Large intestine (tissue), 12 donors: ENCODE measurements around the gene PTRH2. TPM values are rescaled to one million over a fixed set of nuclear protein-coding genes. Genes with fewer than 3 reads are reported as not detected.
"Not testable (repeated sequence)": the region's sequence is repeated elsewhere in the genome, so short reads cannot be mapped to it uniquely, and the experiment has no call there.

Source experiments
- DNase-seq, 2 donors: peaks; one replicate each; pipeline versions ENCODE4 v3.0.0 to v3.0.0-alpha.2; 2013
- H3K27ac ChIP-seq: one replicate; pipeline ENCODE4 v1.5.1; 2013; ENCODE audit warnings: low read length
- H3K27me3 ChIP-seq: 2 replicates; pipeline ENCODE4 v1.6.1; 2013; ENCODE audit warnings: low read length; ENCODE audit not compliant: control insufficient read depth, insufficient read depth
- H3K36me3 ChIP-seq: 2 replicates; pipeline ENCODE4 v1.6.1; 2013; ENCODE audit warnings: low read length; ENCODE audit not compliant: control insufficient read depth, insufficient read depth
- H3K4me1 ChIP-seq: one replicate; pipeline ENCODE4 v1.6.1; 2013; ENCODE audit warnings: low read length; ENCODE audit not compliant: control insufficient read depth, insufficient read depth
- H3K4me3 ChIP-seq: one replicate; pipeline ENCODE4 v1.5.1; 2013; ENCODE audit warnings: low read length
- H3K9me3 ChIP-seq: one replicate; pipeline ENCODE4 v1.6.1; 2013; ENCODE audit warnings: mild to moderate bottlenecking, low read depth, low read length, moderate library complexity; ENCODE audit not compliant: control insufficient read depth
- WGBS: methylation state at CpG from one replicate; pipeline ENCODE4 v1.1.5; 2013; ENCODE audit warnings: low lambda C conversion rate; ENCODE audit not compliant: insufficient coverage; 5-methylcytosine and 5-hydroxymethylcytosine counted together
- long read RNA-seq, 11 donors: transcript quantifications; one replicate each; lab custom pipeline, GENCODE V29; 2026
- polyA plus RNA-seq: library from polyadenylated mRNA; unstranded; fragments of 120-200 nt; gene quantifications from one replicate; pipeline ENCODE4 v1.2.1, GENCODE V29; 2013

Gene PTRH2
- polyA plus RNA-seq, result 26.3 TPM
- long read RNA-seq, donor 1, full-length matches to known transcripts, result 19 of 19 reads
- long read RNA-seq, donor 1, partial matches to known transcripts, result 0 of 19 reads
- long read RNA-seq, donor 1, other reads (novel, unspliced or antisense), result 0 of 19 reads
- long read RNA-seq, donor 2, full-length matches to known transcripts, result 35 of 35 reads
- long read RNA-seq, donor 2, partial matches to known transcripts, result 0 of 35 reads
- long read RNA-seq, donor 2, other reads (novel, unspliced or antisense), result 0 of 35 reads
- long read RNA-seq, donor 3, result 0 reads
- long read RNA-seq, donor 4, full-length matches to known transcripts, result 3 of 3 reads
- long read RNA-seq, donor 4, partial matches to known transcripts, result 0 of 3 reads
- long read RNA-seq, donor 4, other reads (novel, unspliced or antisense), result 0 of 3 reads
- long read RNA-seq, donor 5, full-length matches to known transcripts, result 13 of 37 reads
- long read RNA-seq, donor 5, partial matches to known transcripts, result 11 of 37 reads
- long read RNA-seq, donor 5, other reads (novel, unspliced or antisense), result 13 of 37 reads
- long read RNA-seq, donor 6, full-length matches to known transcripts, result 29 of 176 reads
- long read RNA-seq, donor 6, partial matches to known transcripts, result 120 of 176 reads
- long read RNA-seq, donor 6, other reads (novel, unspliced or antisense), result 27 of 176 reads
- long read RNA-seq, donor 7, full-length matches to known transcripts, result 23 of 207 reads
- long read RNA-seq, donor 7, partial matches to known transcripts, result 184 of 207 reads
- long read RNA-seq, donor 7, other reads (novel, unspliced or antisense), result 0 of 207 reads
- long read RNA-seq, donor 8, full-length matches to known transcripts, result 38 of 38 reads
- long read RNA-seq, donor 8, partial matches to known transcripts, result 0 of 38 reads
- long read RNA-seq, donor 8, other reads (novel, unspliced or antisense), result 0 of 38 reads
- long read RNA-seq, donor 9, full-length matches to known transcripts, result 38 of 38 reads
- long read RNA-seq, donor 9, partial matches to known transcripts, result 0 of 38 reads
- long read RNA-seq, donor 9, other reads (novel, unspliced or antisense), result 0 of 38 reads
- long read RNA-seq, donor 10, full-length matches to known transcripts, result 46 of 161 reads
- long read RNA-seq, donor 10, partial matches to known transcripts, result 109 of 161 reads
- long read RNA-seq, donor 10, other reads (novel, unspliced or antisense), result 6 of 161 reads
- long read RNA-seq, donor 11, full-length matches to known transcripts, result 28 of 68 reads
- long read RNA-seq, donor 11, partial matches to known transcripts, result 40 of 68 reads
- long read RNA-seq, donor 11, other reads (novel, unspliced or antisense), result 0 of 68 reads

GRCh38 chr17:59707149-59707970 is at the start of gene PTRH2, which contains the start of gene VMP1:
Gene PTRH2 (minus strand): TSS chr17:59707430. CDS start chr17:59697978, 9,452 bp downstream.
Gene VMP1 (plus strand): TSS chr17:59707654. CDS start chr17:59731447, 23,793 bp downstream.
- H3K4me3 ChIP-seq, result peak within 1 kb of the TSS; percentile 76
- H3K36me3 ChIP-seq, result peaks cover 2% of the 10 kb centered on the region
- WGBS, result no CpG with 5 or more reads among the region's 45 CpGs
- DNase-seq, result peak; percentile 99 to 100
- no peaks in the 10 kb centered on the region for H3K27me3 ChIP-seq
- H3K27ac ChIP-seq, result peak within 1 kb of the TSS; percentile 89
- peaks cover 6% of the 10 kb centered on the region for H3K4me1 ChIP-seq
- no peaks in the 10 kb centered on the region for H3K9me3 ChIP-seq

- H3K4me1 ChIP-seq, result no peaks in the 10 kb centered on the region
These were observed 49.1 kb upstream of the PTRH2 start for GRCh38 chr17:59756236-59756818.

DNA sequence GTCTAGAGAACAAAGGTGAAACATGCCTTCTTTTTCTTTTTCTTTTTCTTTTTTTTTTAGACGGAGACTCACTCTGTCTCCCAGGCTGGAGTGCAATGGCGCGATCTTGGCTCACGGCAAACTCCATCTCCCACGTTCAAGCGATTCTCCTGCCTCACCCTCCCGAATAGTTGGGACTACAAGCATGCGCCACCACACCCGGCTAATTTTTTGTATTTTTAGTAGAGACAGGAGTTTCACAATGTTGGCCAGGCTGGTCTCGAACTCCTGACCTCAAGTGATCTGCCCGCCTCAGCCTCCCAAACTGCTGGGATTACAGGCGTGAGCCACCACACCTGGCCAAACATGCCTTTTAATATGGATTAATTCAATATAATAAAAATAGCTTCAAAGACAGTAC is 47.8 kb upstream of the PTRH2 start:
- not testable (repeated sequence) for H3K27me3 ChIP-seq, H3K4me3 ChIP-seq, DNase-seq, H3K9me3 ChIP-seq, H3K27ac ChIP-seq, H3K4me1 ChIP-seq
- WGBS, result 87% methylated on average over 4 of the region's 12 CpGs
- H3K36me3 ChIP-seq, result peaks cover 24% of the 10 kb centered on the region

More at GRCh38 chr17:59756236-59756818, 49.1 kb upstream of the PTRH2 start:
- Histone ChIP-seq H3K4me3 (no peak overlapping the region), H3K27ac (no peak overlapping the region), H3K9me3 (no peaks in the 10 kb centered on the region), H3K27me3 (no peaks in the 10 kb centered on the region), H3K36me3 (peaks cover 24% of the 10 kb centered on the region)
- WGBS, result 50% methylated on average over 2 of the region's 3 CpGs
- DNase-seq, result no peak

- H3K9me3 ChIP-seq, result no peaks in the 10 kb centered on the region
- H3K36me3 ChIP-seq, result peaks cover 22% of the 10 kb centered on the region
- no peak overlapping the region for H3K27ac ChIP-seq
- no peaks in the 10 kb centered on the region for H3K27me3 ChIP-seq
- DNase-seq, result peak in 1 of 2 donors; percentile 22
- no peak overlapping the region for H3K4me3 ChIP-seq
- no peaks in the 10 kb centered on the region for H3K4me1 ChIP-seq
These were observed 47.3 kb upstream of the PTRH2 start for GRCh38 chr17:59754552-59754951.

DNA sequence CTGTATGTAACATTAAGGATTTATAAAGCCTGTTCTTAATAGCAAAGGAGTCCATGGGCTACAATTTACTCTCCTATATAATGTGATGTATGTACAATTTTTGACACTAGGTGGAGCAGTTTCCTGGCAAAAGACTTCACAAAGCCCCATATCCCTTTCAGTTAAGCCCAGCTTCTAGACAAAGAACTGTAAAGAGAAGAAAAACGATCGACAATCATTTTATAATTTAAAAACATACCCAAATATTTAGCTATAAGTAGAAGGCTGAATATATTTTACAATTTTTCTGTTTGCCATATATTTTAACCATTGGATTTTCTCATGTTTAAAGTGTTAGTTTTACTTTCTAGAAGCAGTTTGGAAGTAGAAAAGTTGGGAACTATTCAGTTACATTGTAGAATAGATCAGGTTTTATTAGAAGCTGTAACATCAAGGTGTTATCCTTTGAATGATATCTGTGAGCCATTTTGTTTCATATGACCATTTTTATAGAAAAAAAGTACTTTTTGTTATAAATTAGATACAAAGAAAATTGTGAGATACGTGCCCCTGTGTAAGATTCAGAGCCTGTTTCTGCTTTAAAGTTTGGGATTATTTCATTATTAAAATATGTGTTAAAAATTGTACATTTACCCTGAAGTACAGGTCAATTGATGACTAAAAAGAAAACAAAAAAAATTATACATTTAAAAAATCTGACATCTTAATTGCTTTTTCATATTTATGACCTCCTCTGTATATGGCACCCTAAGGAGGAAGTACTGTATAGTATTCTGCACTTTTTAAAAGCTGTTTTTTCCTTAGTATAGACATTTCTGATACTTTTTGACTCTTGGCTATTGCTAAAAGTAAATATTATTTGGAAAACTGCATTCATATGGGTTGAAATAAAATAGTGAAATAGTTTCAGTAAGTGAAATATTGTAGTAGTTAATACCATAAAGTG is 46.6 kb upstream of the PTRH2 start:
- H3K27me3 ChIP-seq, result no peaks in the 10 kb centered on the region
- peak; percentile 75 to 80 for DNase-seq
- no peaks in the 10 kb centered on the region for H3K4me1 ChIP-seq
- no peak overlapping the region for H3K4me3 ChIP-seq
- no peak overlapping the region for H3K27ac ChIP-seq
- no peaks in the 10 kb centered on the region for H3K9me3 ChIP-seq
- WGBS, result 26% methylated on average over 3 of the region's 3 CpGs
- peaks cover 21% of the 10 kb centered on the region for H3K36me3 ChIP-seq

DNA sequence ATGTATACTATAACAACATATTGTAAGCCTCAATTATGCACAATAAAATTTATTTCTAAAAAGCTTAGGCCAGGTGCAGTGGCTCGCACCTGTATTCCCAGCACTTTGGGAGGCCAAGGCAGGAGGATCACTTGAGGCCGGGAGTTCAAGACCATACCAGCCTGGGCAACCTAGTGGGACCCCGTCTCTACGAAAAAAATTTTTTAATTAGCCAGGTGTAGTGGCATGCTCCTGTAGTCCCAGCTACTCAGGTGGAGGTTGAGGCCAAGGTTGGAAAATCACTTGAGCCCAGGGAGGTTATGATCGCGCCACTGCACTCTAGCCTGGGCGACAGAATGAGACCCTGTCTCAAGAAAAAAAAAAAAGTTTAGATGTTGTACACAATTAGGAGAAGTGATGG is 45.7 kb upstream of the PTRH2 start:
- Histone ChIP-seq H3K27ac (no peak overlapping the region), H3K9me3 (no peaks in the 10 kb centered on the region), H3K27me3 (no peaks in the 10 kb centered on the region), H3K4me1 (no peaks in the 10 kb centered on the region), H3K36me3 (peaks cover 16% of the 10 kb centered on the region), H3K4me3 (no peak overlapping the region)
- WGBS, result no CpG with 5 or more reads among the region's 7 CpGs
- no peak for DNase-seq

DNA sequence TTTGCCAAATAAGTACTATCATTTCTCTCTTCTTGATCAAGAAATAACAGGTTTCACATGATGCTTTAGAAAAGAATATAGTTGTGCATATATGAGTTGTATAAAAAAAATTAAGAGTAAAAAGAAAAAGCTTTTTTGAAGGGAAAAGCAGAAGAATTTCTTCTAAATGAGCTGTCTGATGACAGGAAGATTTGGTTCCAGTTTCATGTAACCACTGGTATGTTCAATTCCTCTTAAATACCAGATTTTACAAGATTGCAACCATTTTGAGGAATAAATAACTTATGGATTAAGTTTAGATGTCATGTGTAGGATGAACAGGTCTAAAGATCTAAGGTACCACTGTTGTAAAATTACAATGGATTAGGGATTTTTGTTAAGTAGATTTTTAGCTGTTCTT is 45.2 kb upstream of the PTRH2 start:
- H3K4me1 ChIP-seq, result no peaks in the 10 kb centered on the region
- H3K27ac ChIP-seq, result no peak overlapping the region
- H3K27me3 ChIP-seq, result no peaks in the 10 kb centered on the region
- no peaks in the 10 kb centered on the region for H3K9me3 ChIP-seq
- peaks cover 16% of the 10 kb centered on the region for H3K36me3 ChIP-seq
- no peak for DNase-seq
- no peak overlapping the region for H3K4me3 ChIP-seq

DNA sequence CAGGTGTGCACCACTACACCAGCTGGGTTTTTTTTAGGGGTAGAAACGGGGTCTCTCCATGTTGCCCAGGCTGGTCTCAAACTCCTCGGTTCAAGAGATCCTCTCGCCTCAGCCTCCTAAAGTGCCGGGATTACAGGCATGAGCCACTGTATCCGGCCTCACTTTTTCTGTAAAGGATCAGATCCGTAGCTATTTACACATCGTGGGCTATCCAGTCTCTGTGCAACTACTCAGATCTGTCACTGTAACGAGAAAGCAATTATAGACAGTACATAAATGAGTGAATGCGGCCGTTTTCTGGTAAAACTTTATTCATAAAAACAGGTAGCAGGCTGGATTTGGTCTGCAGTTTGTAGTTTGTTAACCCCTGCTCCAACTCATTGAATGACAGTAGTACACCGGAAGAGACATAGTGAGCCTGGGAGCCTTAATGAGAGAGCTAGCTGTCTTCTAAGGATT is 44.8 kb upstream of the PTRH2 start:
- Histone ChIP-seq H3K36me3 (peaks cover 16% of the 10 kb centered on the region), H3K27me3 (no peaks in the 10 kb centered on the region), H3K9me3 (no peaks in the 10 kb centered on the region), H3K27ac (no peak overlapping the region), H3K4me1 (no peaks in the 10 kb centered on the region), H3K4me3 (no peak overlapping the region)
- DNase-seq, result no peak
- 100% methylated on average over 1 of the region's 11 CpGs for WGBS
